K562 (cell line): ENCODE results near the gene GAL. TPM values are rescaled to one million over a fixed set of nuclear protein-coding genes. Genes with fewer than 3 reads are reported as not detected.

Experiments
- ATAC-seq: fragments of 200-7000 bp; cut with Tn5 transposase; 3 replicates; pipeline ENCODE4 v1.9.1; 2020; ENCODE audit warnings: moderate library complexity
- BruUV-seq: library from RNA; stranded (reverse); fragments of 400-500 nt; replicated peaks from 2 replicates; lab custom pipeline; 2021; lab: Mats Ljungman, UMichigan
- CTCF ChIA-PET: fragments of 300-600 bp; formaldehyde crosslinking; extraction: SDS; loops from one replicate; lab custom pipeline; 2021; ENCODE audit warnings: low intra/inter-chr PET ratio; lab: Yijun Ruan, JAX
- POLR2A ChIA-PET: fragments of 300-600, 350-650 bp; sonication (Branson Sonifier 250); formaldehyde crosslinking; extraction: SDS; loops from one replicate; lab custom pipeline; 2021; ENCODE audit warnings: antibody characterized with exemption, inconsistent platforms; lab: Yijun Ruan, JAX
- DNase-seq, 4 experiments: peaks; one replicate each; pipeline versions ENCODE4 v3.0.0 to v3.0.0-alpha.2; 2011 to 2018; ENCODE audit warnings: low spot score in 3 of 4, mixed read lengths in 3 of 4; ENCODE audit errors: extremely low read depth in 1 of 4
- FAIRE-seq: peaks from 2 replicates; lab custom pipeline; 2011; peaks lifted over from hg19 to GRCh38; lab: Jason Lieb, UNC
- H2AFZ ChIP-seq: 2 replicates; pipeline ENCODE4 v1.6.0; 2011; ENCODE audit warnings: low read depth, low read length, control low read depth, inconsistent platforms
- H3K27ac ChIP-seq: fragments of 200-600 bp; 3 replicates; pipeline ENCODE4 v1.8.0; 2011; ENCODE audit warnings: low read depth, mild to moderate bottlenecking, control low read depth, inconsistent platforms, low read length, moderate library complexity, mixed read lengths; ENCODE audit errors: extremely low read depth
- H3K27me3 ChIP-seq, 2 experiments: fragments of 300-600 bp in 1 of 2; 2 replicates in 1 of 2; 3 replicates in 1 of 2; pipeline versions ENCODE4 v1.6.0 to v1.8.0; 2011; ENCODE audit warnings: inconsistent platforms in 2 of 2, low read length in 2 of 2, mild to moderate bottlenecking in 1 of 2, mixed read lengths in 1 of 2, moderate library complexity in 1 of 2; ENCODE audit not compliant: control insufficient read depth in 2 of 2, insufficient read depth in 2 of 2
- H3K36me3 ChIP-seq: fragments of 300-600 bp; 3 replicates; pipeline ENCODE4 v1.8.0; 2011; ENCODE audit warnings: mild to moderate bottlenecking, low read length, inconsistent platforms; ENCODE audit not compliant: control insufficient read depth, insufficient read depth
- H3K4me1 ChIP-seq, 2 experiments: fragments of 200-600 bp in 1 of 2; replicated peaks in 1 of 2; 2 replicates in 1 of 2; 3 replicates in 1 of 2; pipeline versions ENCODE4 v1.5.1 to v1.8.0; 2011; ENCODE audit warnings: inconsistent platforms in 2 of 2, low read length in 2 of 2, mild to moderate bottlenecking in 1 of 2, mixed read lengths in 1 of 2, moderate library complexity in 1 of 2; ENCODE audit not compliant: control insufficient read depth in 2 of 2, insufficient read depth in 2 of 2
- H3K4me2 ChIP-seq: 2 replicates; pipeline ENCODE4 v1.6.1; 2011; ENCODE audit warnings: low read length, control low read depth, inconsistent platforms, mixed read lengths; ENCODE audit not compliant: insufficient read depth
- H3K4me3 ChIP-seq: fragments of 200-600 bp; sonication (generic), shearing (Covaris generic); 2 replicates; pipeline ENCODE4 v1.5.1; 2016; ENCODE audit warnings: control low read depth, inconsistent platforms
- H3K79me2 ChIP-seq: fragments of 200-600 bp; 3 replicates; pipeline ENCODE4 v1.8.0; 2011; ENCODE audit warnings: low read length, inconsistent platforms; ENCODE audit not compliant: control insufficient read depth, insufficient read depth
- H3K9ac ChIP-seq, 2 experiments: 2 replicates each; pipeline versions ENCODE4 v1.6.0 to v1.6.1; 2011; ENCODE audit warnings: low read depth in 2 of 2, low read length in 2 of 2, control low read depth in 1 of 2, inconsistent platforms in 1 of 2, mild to moderate bottlenecking in 1 of 2, mixed read lengths in 1 of 2; ENCODE audit not compliant: insufficient read depth in 1 of 2
- H3K9me1 ChIP-seq: one replicate; pipeline ENCODE4 v1.6.0; 2011; ENCODE audit warnings: inconsistent platforms, mild to moderate bottlenecking, low read length, moderate library complexity; ENCODE audit not compliant: control insufficient read depth, insufficient read depth
- H3K9me3 ChIP-seq: replicated peaks from 2 replicates; pipeline ENCODE4 v1.5.1; 2011; ENCODE audit warnings: low read depth, low read length, inconsistent platforms; ENCODE audit not compliant: control insufficient read depth, insufficient read depth
- H4K20me1 ChIP-seq: replicated peaks from 2 replicates; pipeline ENCODE4 v1.6.1; 2011; ENCODE audit warnings: low read length, inconsistent platforms, mixed read lengths; ENCODE audit not compliant: control insufficient read depth, insufficient read depth
- FOXO4 ChIP-seq: fragments of 450-650 bp; formaldehyde crosslinking; IDR thresholded peaks from 2 replicates; pipeline ENCODE4 v1.4.0; 2020; ENCODE audit warnings: mild to moderate bottlenecking, moderate library complexity
- KDM1A ChIP-seq, 2 experiments: fragments of 450-650 bp; IDR thresholded peaks; 2 replicates each; pipeline ENCODE4 v1.6.1; 2016; ENCODE audit warnings: mild to moderate bottlenecking in 2 of 2
- MTF1 ChIP-seq: fragments of 250-450 bp; sonication (Bioruptor Pico); IDR thresholded peaks from 2 replicates; pipeline ENCODE4 v1.9.0; 2021; ENCODE audit warnings: moderate library complexity, mild to moderate bottlenecking, inconsistent platforms, borderline replicate concordance
- ZBTB1 ChIP-seq: sonication (generic); formaldehyde crosslinking; IDR thresholded peaks from 2 replicates; pipeline ENCODE4 v1.8.1; 2023; ENCODE audit warnings: missing genetic modification reagents, low read depth, mild to moderate bottlenecking, borderline replicate concordance
- ZC3H4 ChIP-seq: sonication (generic); formaldehyde crosslinking; IDR thresholded peaks from 2 replicates; pipeline ENCODE4 v1.9.0; 2021; ENCODE audit warnings: missing genetic modification reagents, borderline replicate concordance
- ZNF764 ChIP-seq: fragments of 250-450 bp; sonication (Bioruptor Pico); IDR thresholded peaks from 2 replicates; pipeline ENCODE4 v1.4.0; 2020; ENCODE audit warnings: low read depth, mild to moderate bottlenecking, moderate library complexity
- ZZZ3 ChIP-seq: fragments of 450-650 bp; IDR thresholded peaks from 2 replicates; pipeline ENCODE4 v1.6.1; 2016; ENCODE audit warnings: antibody characterized with exemption, mild to moderate bottlenecking, moderate library complexity
- WGBS: fragments of 100-300 bp; shearing (Covaris generic); methylation state at CpG from one replicate; pipeline ENCODE4 v1.1.6; 2016; ENCODE audit warnings: low coverage, mixed read lengths; ENCODE audit not compliant: insufficient coverage; ENCODE audit errors: missing lambda C conversion rate; 5-methylcytosine and 5-hydroxymethylcytosine counted together
- in situ Hi-C: fragments of 300-500 bp; cut with MboI; formaldehyde crosslinking; loops from 4 replicates; pipeline ENCODE4 v1.15.0; 2018; ENCODE audit warnings: inconsistent platforms, mixed read lengths
- intact Hi-C: fragments of 100-400 bp; cut with micrococcal nuclease; formaldehyde crosslinking; loops from 2 replicates; pipeline ENCODE4 v1.14.2; 2022
- polyA plus RNA-seq, 8 experiments: library from polyadenylated mRNA; depleted of rRNA in 4 of 8; stranded (reverse) in 5 of 8; unstranded in 3 of 8; fragments of >200 nt; fragmentation: Nextera tagmentation in 2 of 8; fragmentation: Illumina TruSeq in 1 of 8; extraction: Ambion mirVana in 2 of 8; extraction: Trizol in 1 of 8; gene quantifications; 2 replicates each; pipeline versions ENCODE4 v1.2.1 to v1.2.3, GENCODE V29; 2011 to 2014; ENCODE audit warnings: inconsistent platforms in 1 of 8, missing spikeins in 1 of 8
- total RNA-seq, 7 experiments: library from RNA; depleted of rRNA in 6 of 7; stranded (reverse); fragments of >200 nt in 6 of 7; fragmentation: Illumina TruSeq in 2 of 7; extraction: Trizol in 2 of 7; gene quantifications; 2 replicates each; pipeline versions ENCODE4 v1.2.1 to v1.2.3, GENCODE V29; 2011 to 2021; ENCODE audit warnings: low replicate concordance in 1 of 7

The GAL gene
- total and polyA plus RNA-seq, 9 of the 15 experiments (the other 6 are each of a cell fraction or from before 2014, with no cell fraction given) = 10.6 to 119 (median 36.3) TPM

DNA sequence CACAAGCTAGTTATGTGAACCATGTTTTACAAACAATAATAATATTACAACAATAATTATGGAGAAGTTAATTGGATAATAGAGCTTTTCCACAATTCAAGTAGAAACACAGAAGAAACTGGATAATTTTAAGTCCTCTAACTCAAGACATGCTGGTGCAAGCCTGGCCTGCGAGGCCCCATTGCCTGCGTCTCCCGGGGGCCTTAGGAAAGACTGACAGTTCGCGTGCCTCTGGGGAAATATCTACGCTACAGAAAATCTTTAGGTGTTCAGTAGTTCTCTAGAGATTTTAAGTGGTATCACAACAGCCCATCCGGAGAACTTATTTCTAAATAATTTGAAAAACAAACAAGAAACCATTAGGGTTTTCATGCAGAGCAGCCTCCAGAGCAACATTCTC lies 23.2 kb downstream of the GAL start:
- no peak overlapping the region for H3K4me2 ChIP-seq
- H3K79me2 ChIP-seq = no peaks in the 10 kb centered on the region
- FAIRE-seq (no peak), DNase-seq (no peak), ATAC-seq (no peak)
- no peak overlapping the region for H3K9ac ChIP-seq
- H3K9me3 ChIP-seq = no peaks in the 10 kb centered on the region
- no peaks in the 10 kb centered on the region for H3K36me3 ChIP-seq
- CTCF ChIA-PET = no interaction called here
- WGBS = 16% methylated on average over 7 of the region's 7 CpGs
- in situ Hi-C loops = no loop called here
- BruUV-seq = no TSS peak
- POLR2A ChIA-PET = no interaction called here
- H3K4me1 ChIP-seq = peaks cover 0 to 14% of the 10 kb centered on the region in 2 experiments; a peak in 1 of 5 replicates
- TF ChIP-seq FOXO4 (CRISPR knock-in tag) = no peak
- no peak overlapping the region for H2AFZ ChIP-seq
- H3K27ac ChIP-seq = no peak overlapping the region
- H3K27me3 ChIP-seq = peaks cover 14 to 74% of the 10 kb centered on the region in 2 experiments
- intact Hi-C loops = no loop called here
- H3K4me3 ChIP-seq = no peak overlapping the region
- no peaks in the 10 kb centered on the region for H3K9me1 ChIP-seq
- no peaks in the 10 kb centered on the region for H4K20me1 ChIP-seq

DNA sequence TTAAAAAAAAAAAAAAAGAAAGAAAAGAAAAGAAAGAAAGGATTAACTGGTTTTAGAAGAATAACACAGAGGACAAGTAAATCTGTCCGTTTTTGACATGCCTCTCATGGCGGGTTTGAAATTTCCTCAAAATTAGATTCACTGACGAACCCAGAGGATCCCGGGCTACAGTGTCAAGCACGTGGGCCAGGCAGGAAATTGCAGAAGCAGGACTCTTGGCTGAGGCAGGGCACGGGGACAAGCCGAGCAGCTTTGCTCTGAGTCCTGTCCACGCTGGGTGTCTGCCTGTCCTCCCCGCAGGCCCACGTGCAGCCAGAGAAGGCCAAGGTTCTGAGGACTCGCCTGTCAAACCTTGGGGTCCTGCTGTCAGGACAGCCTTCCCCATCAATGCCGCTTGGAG lies 24.7 kb downstream of the GAL start:
- H3K27ac ChIP-seq = no peak overlapping the region
- no peaks in the 10 kb centered on the region for H3K9me1 ChIP-seq
- no TSS peak for BruUV-seq
- H3K36me3 ChIP-seq = no peaks in the 10 kb centered on the region
- peaks cover 0 to 14% of the 10 kb centered on the region in 2 experiments; a peak in 1 of 5 replicates for H3K4me1 ChIP-seq
- no peaks in the 10 kb centered on the region for H3K9me3 ChIP-seq
- H3K27me3 ChIP-seq = peaks cover 10 to 83% of the 10 kb centered on the region in 2 experiments
- no peaks in the 10 kb centered on the region for H3K79me2 ChIP-seq
- no peak for ATAC-seq
- in situ Hi-C loops = no loop called here
- CTCF ChIA-PET = no interaction called here
- TF ChIP-seq ZBTB1 (CRISPR knock-in tag) = no peak
- no peak for TF ChIP-seq MTF1
- no peak for TF ChIP-seq ZC3H4
- TF ChIP-seq ZZZ3 = no peak
- no peak for TF ChIP-seq ZNF764 (CRISPR knock-in tag)
- TF ChIP-seq KDM1A (IDR thresholded peaks at IDR 0.05) = no peak
- TF ChIP-seq, all 486 proteins: peak for 0
- WGBS = 25% methylated on average over 10 of the region's 12 CpGs
- no peak overlapping the region for H2AFZ ChIP-seq
- POLR2A ChIA-PET = no interaction called here
- no peak overlapping the region for H3K9ac ChIP-seq
- H4K20me1 ChIP-seq = no peaks in the 10 kb centered on the region
- no peak overlapping the region for H3K4me3 ChIP-seq
- no peak overlapping the region for H3K4me2 ChIP-seq
- FAIRE-seq (no peak), DNase-seq (no peak)
- intact Hi-C loops = no loop called here
